Measurements from ENCODE around the gene LPAR1. TPM values are rescaled to one million over a fixed set of nuclear protein-coding genes. Genes with fewer than 3 reads are reported as not detected.
A peak's percentile ranks its signal among the peaks of the same experiment; 100 is the strongest.

Gene LPAR1
- total RNA-seq, 4 donors from 2014 or later: 27.1 to 65.4 (median 47.6) TPM

DNA sequence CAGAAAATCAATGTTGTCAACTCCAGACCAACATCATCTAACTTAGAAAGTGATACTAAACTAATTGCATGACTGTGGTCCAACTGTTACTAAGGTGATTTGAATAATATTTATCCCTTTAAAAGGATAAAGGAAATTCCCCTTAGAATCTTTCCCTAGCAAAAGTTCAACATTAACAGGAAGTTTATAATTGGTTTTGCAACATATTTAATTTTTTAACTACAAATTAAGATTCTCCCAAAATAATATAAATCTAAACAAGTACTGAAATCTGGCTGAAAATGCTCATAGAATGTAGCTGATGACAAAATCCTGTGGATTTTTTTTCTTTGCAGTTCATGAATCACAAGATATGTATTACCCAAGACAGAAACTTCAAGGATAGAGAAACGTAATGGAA, 151.4 kb downstream of the LPAR1 start:
- no peak for ATAC-seq
- Histone ChIP-seq H3K9me3 (no peaks in the 10 kb centered on the region), H3K27me3 (no peaks in the 10 kb centered on the region), H3K4me1 (peaks cover 0 to 13% (median 0%) of the 10 kb centered on the region in 3 donors), H3K27ac (no peak overlapping the region), H3K36me3 (no peaks in the 10 kb centered on the region), H3K4me3 (no peak overlapping the region)
- WGBS, 2 donors (ENCODE audit: low coverage in 1 of 2): 5% methylated on average over 1 of the region's 1 CpG
- TF ChIP-seq POLR2AphosphoS5 (IDR thresholded peaks at IDR 0.05): no peak

DNA sequence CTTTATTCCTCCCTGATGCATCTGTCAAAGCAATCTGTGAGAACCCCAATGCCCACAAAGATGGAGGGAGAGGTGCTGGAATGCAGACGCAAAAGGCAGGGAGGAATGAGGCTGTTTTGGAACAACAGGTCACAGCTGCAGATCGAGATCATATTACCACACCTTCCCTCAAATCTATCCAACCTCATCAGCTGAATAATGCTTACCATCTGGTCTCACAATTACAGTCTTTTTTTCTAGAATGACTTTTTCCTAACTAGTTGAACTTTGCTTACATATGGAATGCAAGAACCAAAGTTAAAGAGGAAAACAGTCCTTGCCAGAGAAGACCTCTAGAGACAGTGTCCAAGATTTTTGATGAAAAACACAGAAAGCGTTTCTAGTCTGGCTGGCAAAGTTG, 158.1 kb downstream of the LPAR1 start:
- 47 to 60% methylated on average over 3 of the region's 3 CpGs for WGBS, 2 donors (ENCODE audit: low coverage in 1 of 2)
- TF ChIP-seq EP300 (IDR thresholded peaks at IDR 0.05): no peak
- TF ChIP-seq, protein P1, sequence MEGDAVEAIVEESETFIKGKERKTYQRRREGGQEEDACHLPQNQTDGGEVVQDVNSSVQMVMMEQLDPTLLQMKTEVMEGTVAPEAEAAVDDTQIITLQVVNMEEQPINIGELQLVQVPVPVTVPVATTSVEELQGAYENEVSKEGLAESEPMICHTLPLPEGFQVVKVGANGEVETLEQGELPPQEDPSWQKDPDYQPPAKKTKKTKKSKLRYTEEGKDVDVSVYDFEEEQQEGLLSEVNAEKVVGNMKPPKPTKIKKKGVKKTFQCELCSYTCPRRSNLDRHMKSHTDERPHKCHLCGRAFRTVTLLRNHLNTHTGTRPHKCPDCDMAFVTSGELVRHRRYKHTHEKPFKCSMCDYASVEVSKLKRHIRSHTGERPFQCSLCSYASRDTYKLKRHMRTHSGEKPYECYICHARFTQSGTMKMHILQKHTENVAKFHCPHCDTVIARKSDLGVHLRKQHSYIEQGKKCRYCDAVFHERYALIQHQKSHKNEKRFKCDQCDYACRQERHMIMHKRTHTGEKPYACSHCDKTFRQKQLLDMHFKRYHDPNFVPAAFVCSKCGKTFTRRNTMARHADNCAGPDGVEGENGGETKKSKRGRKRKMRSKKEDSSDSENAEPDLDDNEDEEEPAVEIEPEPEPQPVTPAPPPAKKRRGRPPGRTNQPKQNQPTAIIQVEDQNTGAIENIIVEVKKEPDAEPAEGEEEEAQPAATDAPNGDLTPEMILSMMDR (IDR thresholded peaks at IDR 0.05): no peak
- peak; percentile 52 for ATAC-seq
- Histone ChIP-seq H3K27ac (no peak overlapping the region), H3K4me1 (peaks cover 0 to 23% (median 0%) of the 10 kb centered on the region in 3 donors), H3K36me3 (no peaks in the 10 kb centered on the region), H3K27me3 (no peaks in the 10 kb centered on the region), H3K4me3 (no peak overlapping the region), H3K9me3 (no peaks in the 10 kb centered on the region)

DNA sequence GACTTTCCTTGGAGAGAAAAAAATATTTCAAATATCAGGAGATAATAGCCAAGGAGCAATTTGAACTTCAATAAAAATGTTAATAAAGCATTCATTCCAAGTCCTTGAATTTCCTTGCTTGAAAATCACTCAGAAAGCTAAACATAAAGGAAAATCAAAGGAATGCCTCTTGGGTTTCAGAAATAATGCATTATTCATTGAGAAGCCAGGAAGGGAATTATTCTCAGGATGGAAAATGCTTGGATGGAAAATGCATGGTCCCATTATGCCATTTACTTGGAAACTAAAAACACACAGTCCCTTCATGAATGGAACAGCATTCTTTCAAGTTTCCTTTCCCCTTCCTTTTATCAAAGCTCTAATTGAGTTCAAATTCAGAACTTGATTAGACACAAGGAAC, 160.9 kb downstream of the LPAR1 start:
- H3K36me3 ChIP-seq: no peaks in the 10 kb centered on the region
- H3K9me3 ChIP-seq: no peaks in the 10 kb centered on the region
- no peaks in the 10 kb centered on the region for H3K27me3 ChIP-seq
- ATAC-seq: no peak
- TF ChIP-seq POLR2A (IDR thresholded peaks at IDR 0.05): no peak
- TF ChIP-seq POLR2AphosphoS5 (IDR thresholded peaks at IDR 0.05): no peak
- TF ChIP-seq, protein P1 (IDR thresholded peaks at IDR 0.05): no peak
- TF ChIP-seq EP300 (IDR thresholded peaks at IDR 0.05): no peak
- peaks cover 0 to 20% (median 0%) of the 10 kb centered on the region in 3 donors for H3K4me1 ChIP-seq
- H3K4me3 ChIP-seq: no peak overlapping the region
- no peak overlapping the region for H3K27ac ChIP-seq

DNA sequence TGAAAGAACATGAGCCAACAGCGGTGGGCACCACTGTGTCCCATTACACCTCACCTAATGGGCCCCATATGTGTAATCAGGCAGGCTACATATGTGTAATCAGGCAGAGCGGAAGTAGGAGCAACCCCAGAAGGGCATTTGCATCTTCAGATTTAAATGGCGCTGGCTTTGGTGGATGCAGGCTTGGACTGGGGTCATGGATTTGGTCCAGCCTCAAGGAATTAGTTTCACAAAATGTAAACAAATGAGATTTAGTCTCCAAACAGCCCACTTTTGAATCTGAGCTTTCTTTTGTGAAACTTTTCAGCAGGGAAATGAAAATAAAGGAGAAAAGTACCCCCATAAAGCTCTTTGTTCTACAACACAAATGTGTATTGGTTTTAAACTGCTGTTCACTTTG, 161.3 kb downstream of the LPAR1 start:
- no peak for TF ChIP-seq POLR2A (IDR thresholded peaks at IDR 0.05)
- TF ChIP-seq, protein P1 (IDR thresholded peaks at IDR 0.05): no peak
- TF ChIP-seq POLR2AphosphoS5 (IDR thresholded peaks at IDR 0.05): no peak
- TF ChIP-seq EP300 (IDR thresholded peaks at IDR 0.05): no peak
- WGBS, 2 donors (ENCODE audit: low coverage in 1 of 2): 73 to 80% methylated on average over 1 to 3 of the region's 3 CpGs
- H3K9me3 ChIP-seq: no peaks in the 10 kb centered on the region
- peaks cover 0 to 20% (median 0%) of the 10 kb centered on the region in 3 donors for H3K4me1 ChIP-seq
- no peaks in the 10 kb centered on the region for H3K36me3 ChIP-seq
- H3K27me3 ChIP-seq: no peaks in the 10 kb centered on the region
- no peak overlapping the region for H3K27ac ChIP-seq
- ATAC-seq: no peak
- no peak overlapping the region for H3K4me3 ChIP-seq

DNA sequence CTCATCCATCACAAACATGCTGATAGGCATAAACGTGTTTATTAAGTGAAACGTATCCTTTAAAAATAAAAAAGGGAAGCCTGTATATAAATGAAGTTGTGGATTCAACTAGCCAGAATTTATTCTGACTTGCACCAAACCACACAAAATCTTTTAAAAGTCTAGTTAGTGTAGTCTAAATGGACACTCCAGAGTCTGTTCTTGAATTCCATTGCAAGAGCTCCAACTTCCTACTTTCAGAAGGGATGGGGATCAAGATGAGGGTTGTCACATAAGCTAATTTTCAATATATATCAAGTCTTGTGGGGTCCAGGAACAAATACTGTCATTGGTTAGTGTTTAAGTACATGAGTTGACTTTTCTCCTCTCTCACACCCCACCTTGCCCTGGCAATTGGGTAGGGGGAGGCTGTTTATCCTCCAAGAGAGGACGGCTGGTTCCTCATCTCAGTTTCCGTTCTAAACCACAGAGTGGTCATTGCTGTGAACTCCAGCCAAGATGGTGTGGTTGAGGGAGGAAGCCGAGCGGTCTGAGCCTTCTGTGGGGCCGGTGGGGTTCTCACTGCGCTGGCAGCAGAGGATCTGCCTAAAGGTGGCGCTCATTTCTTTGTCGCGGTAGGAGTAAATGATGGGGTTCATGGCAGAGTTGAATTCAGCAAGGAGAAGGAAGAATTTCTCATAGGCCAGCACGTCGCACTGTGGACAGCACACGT, 163.2 kb downstream of the LPAR1 start:
- 81 to 83% methylated on average over 4 to 14 of the region's 14 CpGs for WGBS, 2 donors (ENCODE audit: low coverage in 1 of 2)
- no peak overlapping the region for H3K27ac ChIP-seq
- no peak overlapping the region for H3K4me3 ChIP-seq
- H3K36me3 ChIP-seq: no peaks in the 10 kb centered on the region
- H3K9me3 ChIP-seq: no peaks in the 10 kb centered on the region
- no peak for TF ChIP-seq POLR2AphosphoS5 (IDR thresholded peaks at IDR 0.05)
- TF ChIP-seq, protein P1 (IDR thresholded peaks at IDR 0.05): peak in 1 of 4 experiments; percentile 12
- no peaks in the 10 kb centered on the region for H3K27me3 ChIP-seq
- ATAC-seq: peak; percentile 63
- H3K4me1 ChIP-seq: peaks cover 0 to 7% (median 0%) of the 10 kb centered on the region in 3 donors
